Spleen (tissue), 7 donors: ENCODE data around the gene LSM8.

Source experiments
- CTCF ChIP-seq, 11 experiments: fragments of 200-600 bp in 7 of 11; fragments of 450-650 bp in 4 of 11; sonication (generic) in 4 of 11; IDR thresholded peaks in 8 of 11; conservative IDR thresholded peaks in 3 of 11; 1 replicate in 7 of 11; 2 replicates in 4 of 11; pipeline versions ENCODE4 v1.4.0 to v1.8.0; 2016 to 2021; ENCODE audit warnings: antibody characterized with exemption in 11 of 11, inconsistent platforms in 4 of 11, mild to moderate bottlenecking in 1 of 11
- POLR2A ChIP-seq, 3 donors: fragments of 450-650 bp; IDR thresholded peaks; one replicate each; pipeline ENCODE4 v1.5.1; 2017; ENCODE audit warnings: antibody characterized with exemption in 3 of 3, mild to moderate bottlenecking in 1 of 3
- donor health status: DM: no; HTN: no; CAD: no; lungs with moderate emphysema.
- donor health status: DM: no; HTN: no; CAD: no.
- donor health status: DM: no; HTN: no; CAD: no.

- no peak for TF ChIP-seq CTCF (IDR thresholded peaks at IDR 0.05 in 8 of 11, conservative IDR thresholded peaks at IDR 0.05 in 3 of 11)
- TF ChIP-seq POLR2A (IDR thresholded peaks at IDR 0.05), result no peak
Measured at GRCh38 chr7:118217210-118217619, 33.3 kb downstream of the LSM8 start.
